Measurements from ENCODE around the gene TMEM140. TPM values are rescaled to one million over a fixed set of nuclear protein-coding genes. Genes with fewer than 3 reads are reported as not detected.
"Not testable (repeated sequence)": the region's sequence is repeated elsewhere in the genome, so short reads cannot be mapped to it uniquely, and the experiment has no call there.

Gene TMEM140
- total RNA-seq, 2 donors from 2014 or later = 8.8 to 12.2 TPM

DNA sequence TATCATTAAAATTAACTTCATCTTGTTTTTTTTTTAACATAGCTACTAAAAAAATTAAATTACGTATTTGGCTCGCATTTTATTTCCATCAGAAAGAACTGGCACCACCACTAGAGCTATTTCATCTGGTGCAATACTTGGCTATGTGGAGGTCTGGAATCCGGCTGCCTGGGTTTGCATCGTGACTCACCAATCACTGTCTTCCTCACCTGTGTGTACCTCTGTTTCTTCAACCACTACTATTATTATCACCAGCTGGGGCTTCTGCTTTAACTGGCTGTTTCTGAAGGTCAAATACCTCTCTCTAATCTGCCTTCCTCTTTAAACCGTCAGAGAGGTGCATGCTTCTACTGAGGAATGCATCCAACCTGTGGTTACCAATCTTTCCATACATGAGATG, 57.0 kb downstream of the TMEM140 start:
- DNase-seq (ENCODE audit: low spot score) = no peak
- intact Hi-C loops (cut with DNase I) = no loop called here

DNA sequence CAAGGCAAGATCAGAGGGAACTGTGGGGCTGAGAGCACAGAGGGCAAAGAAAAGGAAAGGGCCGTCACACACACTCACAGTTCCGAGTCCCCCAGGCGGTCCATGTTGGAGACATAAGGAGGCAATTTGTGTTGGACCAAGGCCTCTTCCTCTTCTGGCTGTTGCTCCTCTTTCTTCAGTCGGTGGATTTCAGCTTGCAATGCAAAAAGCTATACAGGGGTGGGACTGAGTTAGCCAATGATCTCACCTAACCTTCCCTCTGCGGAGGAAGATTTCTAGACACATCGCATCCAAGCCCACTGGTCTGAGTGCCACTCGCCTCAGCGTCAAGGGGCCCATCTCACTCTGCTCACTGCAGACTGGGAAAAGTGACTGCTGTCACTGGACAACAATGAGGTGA, 58.0 kb downstream of the TMEM140 start:
- intact Hi-C loops (cut with DNase I) = no loop called here
- DNase-seq (ENCODE audit: low spot score) = no peak

DNA sequence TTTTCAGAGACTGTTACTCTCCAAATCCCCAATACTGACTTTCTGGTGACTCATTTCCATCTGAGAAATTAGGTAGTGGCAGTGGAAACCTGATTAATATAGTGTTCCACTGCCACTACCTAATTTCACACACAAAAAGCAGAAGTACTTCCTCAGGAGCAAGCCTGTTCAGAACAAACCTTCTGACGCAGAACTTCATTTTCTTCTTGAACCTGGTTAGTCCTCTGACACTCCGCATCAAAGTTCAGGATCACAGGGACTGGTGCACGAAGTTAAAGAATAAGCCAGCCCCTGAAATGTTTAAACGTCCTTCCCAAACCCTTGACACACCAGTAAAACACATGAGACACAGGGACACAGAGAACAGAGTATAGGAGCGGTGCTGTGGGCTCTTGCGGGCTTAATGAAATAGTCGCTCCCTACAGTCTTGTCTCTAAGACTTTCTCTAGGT, 59.1 kb downstream of the TMEM140 start:
- intact Hi-C loops (cut with DNase I) = no loop called here

DNA sequence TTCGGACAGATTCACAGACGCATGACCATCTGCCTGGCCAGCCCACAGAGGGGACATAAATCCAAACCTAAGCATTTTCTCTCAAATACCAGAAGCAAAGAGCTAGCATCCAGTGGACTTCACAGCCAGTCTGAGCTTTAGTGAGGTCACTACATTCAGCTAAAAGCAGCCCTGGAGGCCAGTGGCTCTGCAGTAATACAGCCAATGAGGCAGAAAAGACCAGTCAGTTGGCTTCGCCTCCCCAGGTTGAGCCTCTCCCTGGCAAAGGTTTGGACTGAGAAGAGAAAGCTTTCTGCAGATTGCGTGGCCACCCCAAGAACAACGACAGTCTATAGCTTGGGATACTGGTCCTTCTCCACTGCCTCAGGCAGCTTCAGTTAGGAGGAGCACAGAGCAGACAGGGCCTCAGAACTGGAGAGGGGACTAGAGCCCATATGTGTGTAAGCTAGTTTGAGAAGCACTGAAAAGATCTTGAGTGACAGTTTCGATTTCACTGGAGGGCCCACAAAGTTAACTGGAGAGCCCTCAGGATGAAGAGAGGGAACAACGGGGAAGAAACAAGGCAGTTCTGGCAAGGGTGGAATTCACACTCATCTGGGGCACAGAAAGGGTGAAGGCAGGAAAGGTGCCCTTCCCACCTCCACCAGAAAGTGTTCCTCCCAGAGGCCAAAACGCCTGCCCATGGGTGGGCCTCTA, 59.7 kb downstream of the TMEM140 start:
- DNase-seq (ENCODE audit: low spot score) = no peak
- intact Hi-C loops (cut with DNase I) = no loop called here

More for the DNA sequence above, 59.1 kb downstream of the TMEM140 start:
- DNase-seq (ENCODE audit: low spot score) = no peak

- no peak for DNase-seq (ENCODE audit: low spot score)
- intact Hi-C loops (cut with DNase I) = no loop called here
Observed at GRCh38 chr7:135208102-135208793, 60.4 kb downstream of the TMEM140 start.

DNA sequence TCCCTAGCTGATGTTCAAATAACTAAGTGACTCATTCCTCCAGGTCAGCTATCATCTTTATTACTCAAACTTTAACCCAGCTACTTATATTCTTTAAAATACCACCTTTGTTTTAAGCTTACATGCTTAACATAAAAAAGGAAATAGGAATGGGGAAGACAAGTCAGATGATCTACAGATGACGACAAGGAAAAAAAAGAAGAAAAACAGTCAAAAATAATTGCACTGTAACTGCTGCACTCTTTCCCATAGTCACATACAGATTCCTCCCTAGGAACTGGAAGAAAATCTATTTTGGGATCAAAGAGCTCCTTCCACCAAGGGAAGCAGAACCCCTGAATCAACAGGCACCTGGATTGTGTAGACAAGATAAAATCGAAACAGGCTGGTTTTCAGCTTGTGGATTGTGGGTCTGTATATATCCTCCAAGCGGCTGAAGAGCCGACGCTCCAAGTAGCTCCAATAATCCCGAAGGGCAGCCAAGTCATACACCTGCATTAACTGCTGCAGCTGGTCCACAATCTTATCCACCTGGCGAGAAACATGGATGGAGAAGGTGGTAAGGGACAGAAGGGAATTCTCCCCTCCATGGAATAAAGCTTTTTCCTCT, 61.5 kb downstream of the TMEM140 start:
- DNase-seq (ENCODE audit: low spot score) = no peak
- intact Hi-C loops (cut with DNase I) = no loop called here

GRCh38 chr7:135210888-135211178, 63.0 kb downstream of the TMEM140 start:
- intact Hi-C loops (cut with DNase I) = no loop called here
- no peak for DNase-seq (ENCODE audit: low spot score)

GRCh38 chr7:135211179-135211945, 63.5 kb downstream of the TMEM140 start, which contains the start of gene WDR91:
TSS of gene WDR91 (minus strand) at chr7:135211526. CDS start at chr7:135211502, 24 bp downstream.
- peak; percentile 99 for DNase-seq (ENCODE audit: low spot score)
- intact Hi-C loops (cut with DNase I) = no loop called here

DNA sequence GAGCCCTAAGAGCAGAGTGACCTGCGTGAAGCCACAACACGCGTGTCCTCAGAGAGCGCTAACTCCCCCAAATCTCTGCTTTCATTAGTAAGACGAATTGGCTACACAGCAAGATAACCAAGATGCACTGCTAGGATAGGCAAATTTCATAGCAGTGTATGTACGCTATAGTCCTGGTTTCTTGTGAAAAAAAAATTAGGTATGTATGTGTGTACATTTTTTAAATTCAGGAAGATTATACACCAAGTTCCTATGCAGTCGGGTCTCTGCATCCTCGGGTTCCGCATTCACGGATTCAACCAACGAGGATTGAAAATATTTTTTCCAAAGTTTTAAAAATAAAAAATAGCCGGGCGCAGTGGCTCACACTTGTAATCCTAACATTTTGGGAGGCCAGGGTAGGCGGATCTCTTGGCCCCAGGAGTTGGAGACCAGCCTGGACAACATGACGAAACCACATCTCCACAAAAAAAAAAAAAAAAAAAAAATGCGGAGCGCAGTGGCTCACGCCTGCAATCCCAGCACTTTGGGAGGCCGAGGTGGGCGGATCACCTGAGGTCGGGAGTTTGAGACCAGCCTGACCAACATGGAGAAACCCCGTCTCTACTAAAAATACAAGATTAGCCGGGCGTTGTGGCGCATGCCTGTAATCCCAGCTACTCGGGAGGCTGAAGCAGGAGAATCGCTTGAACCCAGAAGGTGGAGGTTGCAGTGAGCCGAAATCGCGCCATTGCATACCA, 64.2 kb downstream of the TMEM140 start:
- intact Hi-C loops (cut with DNase I); DNase-seq (ENCODE audit: low spot score): not testable (repeated sequence)

GRCh38 chr7:135213831-135214230, 66.0 kb downstream of the TMEM140 start:
- intact Hi-C loops (cut with DNase I) = no loop called here
- no peak for DNase-seq (ENCODE audit: low spot score)

DNA sequence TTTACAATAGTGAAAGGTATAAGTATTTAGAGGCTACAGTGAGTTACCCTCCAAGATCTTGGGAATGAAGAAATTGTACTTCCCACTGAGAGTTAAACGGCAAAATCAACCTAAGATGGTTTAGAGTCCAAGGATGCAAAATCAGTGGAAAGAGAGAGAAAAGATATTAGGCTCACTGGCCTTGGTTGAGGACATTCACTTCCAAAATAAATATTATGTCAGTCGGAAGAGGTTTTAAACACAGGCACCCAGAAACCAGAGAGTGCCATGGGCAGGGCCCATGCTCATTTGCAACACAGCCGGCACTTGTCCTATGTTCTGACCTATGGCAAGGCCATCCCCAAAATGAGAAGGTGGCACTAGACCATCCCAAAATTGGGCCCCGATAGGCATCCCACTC, 67.3 kb downstream of the TMEM140 start:
- no peak for DNase-seq (ENCODE audit: low spot score)
- intact Hi-C loops (cut with DNase I) = no loop called here

DNA sequence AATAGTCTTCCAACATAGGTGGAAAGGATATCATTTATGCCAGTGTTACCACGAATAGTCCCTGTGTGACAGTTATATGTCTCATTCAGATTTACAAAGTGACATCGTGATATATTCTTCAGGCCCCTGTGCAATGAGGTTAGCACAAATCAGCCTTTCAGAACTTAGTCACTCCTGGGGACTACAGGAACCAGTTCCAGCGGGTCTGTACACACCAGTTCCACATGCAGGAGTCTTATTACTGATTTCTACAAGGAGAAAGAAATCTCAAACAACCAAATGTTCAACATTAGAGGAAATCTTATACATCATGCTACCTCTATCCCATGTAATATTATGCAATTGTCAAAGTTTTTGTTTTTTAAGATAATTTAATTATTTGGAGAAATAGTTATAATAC, 67.8 kb downstream of the TMEM140 start:
- intact Hi-C loops (cut with DNase I) = no loop called here
- DNase-seq (ENCODE audit: low spot score) = no peak

Small RNAs within 50 kb of the gene (microRNA-seq; reads per million reads assigned to microRNA genes)
- 0.26 to 0.32 reads per million in 2 donors for gene MIR6509 (ENCODE audit: borderline microRNAs expressed in 2 of 2)

Other genes with a start within 250 kb of the TMEM140 start
- 1 to 10 TPM; 4.3 to 5.6 TPM for gene AGBL3, start 161.6 kb upstream of the TMEM140 start, total RNA-seq
- 10 to 100 TPM; 26.8 to 31.7 TPM for gene CYREN, start 22.6 kb downstream of the TMEM140 start, total RNA-seq
- 10 to 100 TPM in 1 of 2 donors, 1 to 10 TPM in 1; 9.2 to 11.3 TPM for gene WDR91, start 63.5 kb downstream of the TMEM140 start, total RNA-seq
- gene STRA8, start 85.8 kb downstream of the TMEM140 start, total RNA-seq = not detected

Data from posterior vena cava (tissue), 2 donors.